IMR-90 (cell line): Measurements from ENCODE around the gene CRTAP. TPM values are rescaled to one million over a fixed set of nuclear protein-coding genes. Genes with fewer than 3 reads are reported as not detected.

Experiments used
- ATAC-seq: fragments of 200-7000 bp; cut with Tn5 transposase; 2 replicates; pipeline ENCODE4 v1.9.1; 2020; ENCODE audit warnings: low read depth, mild to moderate bottlenecking, moderate library complexity
- BruUV-seq: library from RNA; stranded (reverse); fragments of 400-500 nt; replicated peaks from 2 replicates; lab custom pipeline; 2021; lab: Mats Ljungman, UMichigan
- CTCF ChIA-PET: fragments of 300-600 bp; formaldehyde crosslinking; extraction: SDS; loops from one replicate; lab custom pipeline; 2021; ENCODE audit warnings: antibody characterized with exemption; lab: Yijun Ruan, JAX
- POLR2A ChIA-PET: fragments of 300-600 bp; sonication (Branson Sonifier 250); formaldehyde crosslinking; loops from one replicate; lab custom pipeline; 2022; ENCODE audit warnings: antibody characterized with exemption; ENCODE audit not compliant: unreplicated experiment; lab: Charles Lee
- DNase-seq: peaks from one replicate; pipeline ENCODE4 v3.0.0; 2013
- H2AFZ ChIP-seq: replicated peaks from 2 replicates; pipeline ENCODE3; 2013; ENCODE audit warnings: low read length, mild to moderate bottlenecking; ENCODE audit not compliant: poor library complexity
- H2AK5ac ChIP-seq: 2 replicates; pipeline ENCODE4 v1.6.1; 2013; ENCODE audit warnings: low read depth, low read length, inconsistent platforms
- H2AK9ac ChIP-seq: replicated peaks from 2 replicates; pipeline ENCODE3; 2013; ENCODE audit warnings: mild to moderate bottlenecking, low read depth, low read length, moderate library complexity; ENCODE audit not compliant: poor library complexity
- H2BK120ac ChIP-seq: 2 replicates; pipeline ENCODE4 v1.6.1; 2013; ENCODE audit warnings: low read depth, low read length, inconsistent platforms
- H2BK15ac ChIP-seq: 3 replicates; pipeline ENCODE4 v1.6.1; 2013; ENCODE audit warnings: low read depth, low read length, inconsistent platforms
- H2BK20ac ChIP-seq: 2 replicates; pipeline ENCODE4 v1.6.1; 2013; ENCODE audit warnings: low read depth, mild to moderate bottlenecking, inconsistent platforms, low read length, moderate library complexity
- H2BK5ac ChIP-seq: 2 replicates; pipeline ENCODE4 v1.6.1; 2013; ENCODE audit warnings: mild to moderate bottlenecking, low read depth, low read length, inconsistent platforms; ENCODE audit not compliant: poor library complexity, severe bottlenecking
- H3K14ac ChIP-seq: replicated peaks from 2 replicates; pipeline ENCODE4 v1.6.1; 2013; ENCODE audit warnings: low read depth, low read length, inconsistent platforms
- H3K18ac ChIP-seq: 2 replicates; pipeline ENCODE4 v1.6.1; 2013; ENCODE audit warnings: low read depth, low read length, control low read depth
- H3K23ac ChIP-seq: 2 replicates; pipeline ENCODE4 v1.6.1; 2013; ENCODE audit warnings: low read depth, low read length, inconsistent platforms
- H3K27ac ChIP-seq: 2 replicates; pipeline ENCODE4 v1.5.1; 2013; ENCODE audit warnings: mild to moderate bottlenecking, control low read depth, low read length; ENCODE audit not compliant: insufficient read depth
- H3K27me3 ChIP-seq: 2 replicates; pipeline ENCODE4 v1.6.1; 2013; ENCODE audit warnings: low read length; ENCODE audit not compliant: control insufficient read depth, insufficient read depth
- H3K36me3 ChIP-seq: 2 replicates; pipeline ENCODE4 v1.6.1; 2013; ENCODE audit warnings: low read length, mixed read lengths; ENCODE audit not compliant: control insufficient read depth, insufficient read depth
- H3K4ac ChIP-seq: 2 replicates; pipeline ENCODE4 v1.6.1; 2013; ENCODE audit warnings: low read depth, low read length, inconsistent platforms
- H3K4me1 ChIP-seq: 2 replicates; pipeline ENCODE4 v1.6.1; 2013; ENCODE audit warnings: low read length, mixed read lengths; ENCODE audit not compliant: control insufficient read depth, insufficient read depth
- H3K4me2 ChIP-seq: 2 replicates; pipeline ENCODE4 v1.6.1; 2013; ENCODE audit warnings: low read depth, mild to moderate bottlenecking, control low read depth, low read length, moderate library complexity
- H3K4me3 ChIP-seq: 2 replicates; pipeline ENCODE4 v1.5.1; 2013; ENCODE audit warnings: low read depth, mild to moderate bottlenecking, control low read depth, low read length, moderate library complexity; ENCODE audit not compliant: insufficient read depth
- H3K56ac ChIP-seq: 2 replicates; pipeline ENCODE4 v1.6.1; 2013; ENCODE audit warnings: low read length, inconsistent platforms; ENCODE audit not compliant: insufficient read depth; ENCODE audit errors: extremely low read depth
- H3K79me1 ChIP-seq, 2 experiments: 2 replicates each; pipeline ENCODE4 v1.6.1; 2013; ENCODE audit warnings: low read length in 2 of 2, inconsistent platforms in 1 of 2, low read depth in 1 of 2
- H3K9ac ChIP-seq: 2 replicates; pipeline ENCODE4 v1.6.1; 2013; ENCODE audit warnings: low read depth, low read length, control low read depth
- H3K9me1 ChIP-seq: 2 replicates; pipeline ENCODE4 v1.6.1; 2013; ENCODE audit warnings: low read length, inconsistent platforms; ENCODE audit not compliant: insufficient read depth
- H3K9me3 ChIP-seq: 2 replicates; pipeline ENCODE4 v1.6.1; 2013; ENCODE audit warnings: low read length; ENCODE audit not compliant: control insufficient read depth, insufficient read depth
- H4K20me1 ChIP-seq: 2 replicates; pipeline ENCODE4 v1.6.1; 2013; ENCODE audit warnings: low read length, inconsistent platforms; ENCODE audit not compliant: insufficient read depth
- H4K5ac ChIP-seq: 2 replicates; pipeline ENCODE4 v1.6.1; 2013; ENCODE audit warnings: mild to moderate bottlenecking, low read depth, low read length, control low read depth
- H4K8ac ChIP-seq, 2 experiments: 2 replicates each; pipeline ENCODE4 v1.6.1; 2013; ENCODE audit warnings: low read depth in 2 of 2, low read length in 2 of 2, control low read depth in 1 of 2, inconsistent platforms in 1 of 2
- H4K91ac ChIP-seq: 2 replicates; pipeline ENCODE4 v1.6.1; 2013; ENCODE audit warnings: low read depth, low read length, inconsistent platforms; ENCODE audit not compliant: insufficient read depth
- MAFK ChIP-seq: IDR thresholded peaks from 2 replicates; pipeline ENCODE4 v1.6.1; 2012; ENCODE audit warnings: low read depth, low read length, improper control_type of control experiment
- POLR2A ChIP-seq: IDR thresholded peaks from 2 replicates; pipeline ENCODE4 v1.6.1; 2012; ENCODE audit warnings: mild to moderate bottlenecking, low read depth, low read length
- WGBS, 2 experiments: methylation state at CpG; one replicate each; pipeline versions ENCODE4 v1.1.5 to v1.1.7; 2013; ENCODE audit warnings: missing lambda C conversion rate in 2 of 2; ENCODE audit not compliant: insufficient read length in 1 of 2; ENCODE audit errors: extremely low coverage in 2 of 2; 5-methylcytosine and 5-hydroxymethylcytosine counted together
- dilution Hi-C: fragments of 300-500 bp; cut with HindIII; formaldehyde crosslinking; loops from one replicate; pipeline ENCODE4 v1.14.3; 2018; ENCODE audit warnings: low sequenced_read_pairs; ENCODE audit not compliant: unreplicated experiment
- in situ Hi-C: fragments of 300-500 bp; cut with MboI; formaldehyde crosslinking; loops from 3 replicates; pipeline ENCODE4 v1.14.3; 2019; ENCODE audit warnings: low sequenced_read_pairs, inconsistent platforms, mixed read lengths
- intact Hi-C: fragments of 100-400 bp; cut with micrococcal nuclease; formaldehyde crosslinking; loops from 2 replicates; pipeline ENCODE4 v1.10.0; 2022
- polyA plus RNA-seq, 3 experiments: library from polyadenylated mRNA; depleted of rRNA; stranded (reverse); fragments of >200 nt; gene quantifications; 2 replicates each; pipeline ENCODE4 v1.2.3, GENCODE V29; 2012; ENCODE audit warnings: low replicate concordance in 1 of 3
- total RNA-seq: library from RNA; depleted of rRNA; stranded (reverse); fragments of >200 nt; gene quantifications from 2 replicates; pipeline ENCODE4 v1.2.3, GENCODE V29; 2012

CRTAP gene
- total and polyA plus RNA-seq, 2 of the 4 experiments (the other 2 are of a cell fraction): 108 to 205 TPM

DNA sequence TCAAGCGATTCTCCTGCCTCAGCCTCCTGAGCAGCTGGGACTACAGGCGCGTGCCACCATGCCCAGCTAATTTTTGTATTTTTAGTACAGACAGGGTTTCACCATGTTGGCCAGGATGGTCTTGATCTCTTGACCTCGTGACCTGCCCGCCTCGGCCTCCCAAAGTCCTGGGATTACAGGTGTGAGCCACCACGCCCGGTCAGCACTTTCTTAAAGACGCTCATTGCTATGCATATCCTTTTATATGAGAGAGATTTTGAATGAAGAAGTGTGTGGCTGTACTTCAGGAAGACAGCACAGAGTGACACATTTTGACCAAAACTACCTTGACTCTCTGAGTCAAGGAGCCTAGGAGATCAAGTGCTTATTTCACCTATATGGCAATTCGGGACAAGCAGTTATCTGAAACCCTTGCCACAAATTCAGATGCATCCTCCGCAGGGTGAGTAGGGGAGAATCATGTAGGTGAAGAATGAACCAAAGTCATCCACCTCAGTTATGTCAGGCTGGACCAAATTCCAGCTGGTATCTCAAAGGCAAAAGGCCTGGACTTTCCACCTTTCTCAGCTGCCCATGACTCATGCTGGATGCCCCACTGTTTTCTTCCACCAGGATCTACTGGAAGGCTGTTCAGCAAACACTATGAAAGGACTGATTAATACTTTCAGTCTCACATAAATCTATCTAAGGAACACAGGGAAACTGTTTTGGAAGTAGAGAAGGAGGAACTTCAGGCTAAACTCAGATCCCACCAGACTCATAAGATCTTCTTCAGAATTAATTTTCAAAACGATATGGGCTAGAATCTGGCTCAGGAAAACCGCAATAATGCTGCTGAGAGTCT is 72.9 kb downstream of the CRTAP start:
- BruUV-seq: no TSS peak
- H2AFZ ChIP-seq: no peak overlapping the region
- H2BK15ac ChIP-seq: no peak overlapping the region
- peak; percentile 15 for DNase-seq
- dilution Hi-C loops (no loop called here), intact Hi-C loops (no loop called here), in situ Hi-C loops (no loop called here)
- H3K4me1 ChIP-seq: no peaks in the 10 kb centered on the region
- no peak overlapping the region for H4K91ac ChIP-seq
- no peak overlapping the region for H3K23ac ChIP-seq
- H3K4me2 ChIP-seq: no peak overlapping the region
- POLR2A ChIA-PET: no interaction called here
- no peak overlapping the region for H3K4me3 ChIP-seq
- no peak for ATAC-seq
- H3K27ac ChIP-seq: no peak overlapping the region
- no peak overlapping the region for H2AK9ac ChIP-seq
- H4K20me1 ChIP-seq: no peaks in the 10 kb centered on the region
- TF ChIP-seq MAFK: peak; percentile 53
- no peak for TF ChIP-seq POLR2A
- no peaks in the 10 kb centered on the region for H3K27me3 ChIP-seq
- H3K56ac ChIP-seq: no peak overlapping the region
- H2AK5ac ChIP-seq: no peak overlapping the region
- H3K18ac ChIP-seq: no peak overlapping the region
- no peak overlapping the region for H2BK5ac ChIP-seq
- H3K9ac ChIP-seq: no peak overlapping the region
- H4K8ac ChIP-seq: no peak overlapping the region
- no peak overlapping the region for H2BK120ac ChIP-seq
- H3K4ac ChIP-seq: no peak overlapping the region
- no peaks in the 10 kb centered on the region for H3K36me3 ChIP-seq
- H4K5ac ChIP-seq: no peak overlapping the region
- no peaks in the 10 kb centered on the region for H3K79me1 ChIP-seq
- WGBS, 2 experiments: 76% methylated on average over 2 of the region's 13 CpGs; no CpG with 5 or more reads in 1 of the 2 experiments
- CTCF ChIA-PET: no interaction called here
- H3K9me3 ChIP-seq: no peaks in the 10 kb centered on the region
- H3K9me1 ChIP-seq: no peaks in the 10 kb centered on the region; the same call in 1 of the 2 replicates
- no peak overlapping the region for H3K14ac ChIP-seq
- no peak overlapping the region for H2BK20ac ChIP-seq
